Peyer's patch (tissue), 4 donors: Measurements from ENCODE around the gene COMMD9.

Source experiments
- POLR2A ChIP-seq, 2 donors: fragments of 450-650 bp; IDR thresholded peaks; one replicate each; pipeline ENCODE4 v1.5.1; 2017; ENCODE audit warnings: antibody characterized with exemption in 2 of 2, mild to moderate bottlenecking in 2 of 2, moderate library complexity in 2 of 2
- TF ChIP-seq, protein P1 (sequence below), 6 experiments: fragments of 450-650 bp in 4 of 6; fragments of 200-600 bp in 2 of 6; sonication (generic) in 1 of 6; IDR thresholded peaks; one replicate each; pipeline ENCODE4 v1.5.1; 2017 to 2019; ENCODE audit warnings: antibody characterized with exemption in 6 of 6, mild to moderate bottlenecking in 3 of 6, moderate library complexity in 1 of 6

GRCh38 chr11:36305047-36305446, 15.8 kb upstream of the COMMD9 start:
- TF ChIP-seq, protein P1, sequence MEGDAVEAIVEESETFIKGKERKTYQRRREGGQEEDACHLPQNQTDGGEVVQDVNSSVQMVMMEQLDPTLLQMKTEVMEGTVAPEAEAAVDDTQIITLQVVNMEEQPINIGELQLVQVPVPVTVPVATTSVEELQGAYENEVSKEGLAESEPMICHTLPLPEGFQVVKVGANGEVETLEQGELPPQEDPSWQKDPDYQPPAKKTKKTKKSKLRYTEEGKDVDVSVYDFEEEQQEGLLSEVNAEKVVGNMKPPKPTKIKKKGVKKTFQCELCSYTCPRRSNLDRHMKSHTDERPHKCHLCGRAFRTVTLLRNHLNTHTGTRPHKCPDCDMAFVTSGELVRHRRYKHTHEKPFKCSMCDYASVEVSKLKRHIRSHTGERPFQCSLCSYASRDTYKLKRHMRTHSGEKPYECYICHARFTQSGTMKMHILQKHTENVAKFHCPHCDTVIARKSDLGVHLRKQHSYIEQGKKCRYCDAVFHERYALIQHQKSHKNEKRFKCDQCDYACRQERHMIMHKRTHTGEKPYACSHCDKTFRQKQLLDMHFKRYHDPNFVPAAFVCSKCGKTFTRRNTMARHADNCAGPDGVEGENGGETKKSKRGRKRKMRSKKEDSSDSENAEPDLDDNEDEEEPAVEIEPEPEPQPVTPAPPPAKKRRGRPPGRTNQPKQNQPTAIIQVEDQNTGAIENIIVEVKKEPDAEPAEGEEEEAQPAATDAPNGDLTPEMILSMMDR (IDR thresholded peaks at IDR 0.05), result no peak
- no peak for TF ChIP-seq POLR2A (IDR thresholded peaks at IDR 0.05)
